RWPE2 (cell line): ENCODE measurements around the gene SOX18.

ENCODE experiments used
- ATAC-seq: fragments of 200-7000 bp; cut with Tn5 transposase; 3 replicates; pipeline ENCODE4 v1.9.1; 2021; ENCODE audit warnings: low read depth
- DNase-seq: peaks from one replicate; pipeline ENCODE4 v3.0.0-alpha.2; 2020; ENCODE audit warnings: low spot score
- H3K27ac ChIP-seq: fragments of 450-650 bp; 2 replicates; pipeline ENCODE4 v1.5.1; 2017; ENCODE audit warnings: mild to moderate bottlenecking; ENCODE audit not compliant: poor library complexity, severe bottlenecking
- H3K27me3 ChIP-seq: fragments of 250-450 bp; sonication (Bioruptor Pico); 2 replicates; pipeline ENCODE4 v1.5.1; 2021; ENCODE audit warnings: mild to moderate bottlenecking, moderate library complexity; ENCODE audit not compliant: insufficient read depth, poor library complexity, severe bottlenecking
- H3K36me3 ChIP-seq: fragments of 250-450 bp; sonication (Bioruptor Pico); 2 replicates; pipeline ENCODE4 v1.5.1; 2020; ENCODE audit warnings: low read depth, mild to moderate bottlenecking, moderate library complexity
- H3K4me1 ChIP-seq: fragments of 250-450 bp; sonication (Bioruptor Pico); 2 replicates; pipeline ENCODE4 v1.5.1; 2021; ENCODE audit warnings: mild to moderate bottlenecking, moderate library complexity; ENCODE audit not compliant: insufficient read depth, poor library complexity, severe bottlenecking
- H3K4me3 ChIP-seq: fragments of 250-450 bp; sonication (Bioruptor Pico); 2 replicates; pipeline ENCODE4 v1.5.1; 2021; ENCODE audit warnings: mild to moderate bottlenecking, moderate library complexity; ENCODE audit not compliant: severe bottlenecking
- H3K9me3 ChIP-seq: fragments of 250-450 bp; sonication (Bioruptor Pico); 2 replicates; pipeline ENCODE4 v1.5.1; 2021; ENCODE audit warnings: mild to moderate bottlenecking, moderate library complexity; ENCODE audit not compliant: severe bottlenecking
- CTCF ChIP-seq: fragments of 450-650 bp; IDR thresholded peaks from one replicate; pipeline ENCODE4 v1.5.1; 2017; ENCODE audit warnings: mild to moderate bottlenecking, moderate library complexity; ENCODE audit not compliant: poor library complexity, severe bottlenecking

The SOX18 gene

GRCh38 chr20:64055893-64056638, 6.6 kb upstream of the SOX18 start:
- H3K27me3 ChIP-seq = peaks cover 6% of the 10 kb centered on the region
- H3K4me3 ChIP-seq = no peak overlapping the region
- no peaks in the 10 kb centered on the region for H3K9me3 ChIP-seq
- H3K4me1 ChIP-seq = no peaks in the 10 kb centered on the region
- ATAC-seq (no peak), DNase-seq (no peak)
- H3K36me3 ChIP-seq = no peaks in the 10 kb centered on the region
- no peak overlapping the region for H3K27ac ChIP-seq
- TF ChIP-seq CTCF = no peak

GRCh38 chr20:64055396-64055892, 6.0 kb upstream of the SOX18 start:
- Histone ChIP-seq H3K27ac (no peak overlapping the region), H3K36me3 (no peaks in the 10 kb centered on the region), H3K4me3 (no peak overlapping the region), H3K4me1 (no peaks in the 10 kb centered on the region), H3K9me3 (no peaks in the 10 kb centered on the region), H3K27me3 (peaks cover 12% of the 10 kb centered on the region)
- TF ChIP-seq CTCF = no peak
- DNase-seq = no peak
- ATAC-seq = no peak

GRCh38 chr20:64053841-64054661, 4.6 kb upstream of the SOX18 start:
- H3K27ac ChIP-seq = no peak overlapping the region
- H3K27me3 ChIP-seq = peaks cover 21% of the 10 kb centered on the region
- peak; percentile 84 for DNase-seq
- no peak overlapping the region for H3K4me3 ChIP-seq
- H3K36me3 ChIP-seq = no peaks in the 10 kb centered on the region
- no peaks in the 10 kb centered on the region for H3K9me3 ChIP-seq
- H3K4me1 ChIP-seq = no peaks in the 10 kb centered on the region
- peak; percentile 59 for TF ChIP-seq CTCF
- ATAC-seq = peak; percentile 10; the same call in 2 of the 3 replicates

- DNase-seq (peak; percentile 88), ATAC-seq (no peak)
- no peaks in the 10 kb centered on the region for H3K36me3 ChIP-seq
- H3K4me1 ChIP-seq = no peaks in the 10 kb centered on the region
- no peaks in the 10 kb centered on the region for H3K9me3 ChIP-seq
- H3K27me3 ChIP-seq = peaks cover 25% of the 10 kb centered on the region
- H3K4me3 ChIP-seq = no peak overlapping the region
- TF ChIP-seq CTCF = no peak
- no peak overlapping the region for H3K27ac ChIP-seq
These were observed 3.8 kb upstream of the SOX18 start for GRCh38 chr20:64052987-64053840.
